A549 (cell line): ENCODE data around the gene UCHL5.

Experiments used
- EP300 ChIP-seq, 2 experiments: fragments of >200 bp; sonication (Bioruptor Twin); formaldehyde crosslinking; IDR thresholded peaks; 2 replicates in 1 of 2; 3 replicates in 1 of 2; pipeline ENCODE4 v1.6.1; 2016 to 2017
- MAZ ChIP-seq: fragments of 150-350 bp; IDR thresholded peaks from 2 replicates; pipeline ENCODE4 v1.6.1; 2014; ENCODE audit warnings: antibody characterized with exemption, low read depth, low read length, borderline replicate concordance
- POLR2A ChIP-seq: IDR thresholded peaks from 2 replicates; pipeline ENCODE4 v1.6.1; 2012; ENCODE audit warnings: mild to moderate bottlenecking, low read length
- RAD21 ChIP-seq, 2 experiments: fragments of >200 bp in 1 of 2; sonication (Bioruptor Twin) in 1 of 2; formaldehyde crosslinking in 1 of 2; IDR thresholded peaks in 1 of 2; conservative IDR thresholded peaks in 1 of 2; 2 replicates in 1 of 2; 3 replicates in 1 of 2; pipeline ENCODE4 v1.6.1; 2012 to 2018; ENCODE audit warnings: inconsistent platforms in 1 of 2
- ZFP36 ChIP-seq: fragments of 450-650 bp; IDR thresholded peaks from 2 replicates; pipeline ENCODE4 v1.6.1; 2014; ENCODE audit warnings: borderline replicate concordance; ENCODE audit not compliant: partially characterized antibody
- TF ChIP-seq, protein P1 (sequence below): fragments of >200 bp; sonication (Bioruptor Twin); formaldehyde crosslinking; IDR thresholded peaks from 3 replicates; pipeline ENCODE4 v1.5.1; 2016
- TF ChIP-seq, protein P2 (sequence below): fragments of 450-650 bp; IDR thresholded peaks from 2 replicates; pipeline ENCODE4 v1.6.1; 2014; ENCODE audit warnings: antibody characterized with exemption
- TF ChIP-seq, protein P3 (sequence below): fragments of 200-600 bp; sonication (generic); IDR thresholded peaks from 2 replicates; pipeline ENCODE4 v1.6.1; 2016; ENCODE audit warnings: antibody characterized with exemption, mild to moderate bottlenecking, moderate library complexity
- TF ChIP-seq, protein P4 (sequence below): fragments of >200 bp; sonication (Bioruptor Twin); formaldehyde crosslinking; IDR thresholded peaks from 3 replicates; pipeline ENCODE4 v1.6.1; 2016
- TF ChIP-seq, protein P5 (sequence below): IDR thresholded peaks from 2 replicates; pipeline ENCODE4 v1.6.1; 2012
- TF ChIP-seq, protein P6 (sequence below): fragments of 250-450 bp; sonication (Bioruptor Pico); IDR thresholded peaks from 2 replicates; pipeline ENCODE4 v1.5.0; 2020; ENCODE audit warnings: low read depth, mild to moderate bottlenecking, moderate library complexity

DNA sequence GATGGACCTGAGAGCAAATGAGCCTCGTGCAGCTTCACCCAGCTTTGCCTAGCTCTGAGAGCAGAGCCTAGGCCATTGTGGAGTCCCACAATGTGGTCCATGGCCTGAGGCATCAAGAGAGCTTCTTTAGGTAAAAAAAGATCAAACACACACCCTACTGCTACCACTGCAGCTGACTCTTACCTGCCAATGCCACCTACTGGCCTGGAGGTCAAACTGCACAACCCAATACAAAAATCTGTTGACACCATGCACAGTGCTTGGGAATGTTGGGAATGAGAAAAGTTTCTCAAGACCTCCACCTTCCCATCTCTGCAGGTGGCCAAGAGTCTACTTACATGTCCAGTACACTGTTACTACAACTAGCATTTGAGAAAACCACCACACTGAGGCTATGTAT is 60.6 kb downstream of the UCHL5 start:
- TF ChIP-seq, protein P1, sequence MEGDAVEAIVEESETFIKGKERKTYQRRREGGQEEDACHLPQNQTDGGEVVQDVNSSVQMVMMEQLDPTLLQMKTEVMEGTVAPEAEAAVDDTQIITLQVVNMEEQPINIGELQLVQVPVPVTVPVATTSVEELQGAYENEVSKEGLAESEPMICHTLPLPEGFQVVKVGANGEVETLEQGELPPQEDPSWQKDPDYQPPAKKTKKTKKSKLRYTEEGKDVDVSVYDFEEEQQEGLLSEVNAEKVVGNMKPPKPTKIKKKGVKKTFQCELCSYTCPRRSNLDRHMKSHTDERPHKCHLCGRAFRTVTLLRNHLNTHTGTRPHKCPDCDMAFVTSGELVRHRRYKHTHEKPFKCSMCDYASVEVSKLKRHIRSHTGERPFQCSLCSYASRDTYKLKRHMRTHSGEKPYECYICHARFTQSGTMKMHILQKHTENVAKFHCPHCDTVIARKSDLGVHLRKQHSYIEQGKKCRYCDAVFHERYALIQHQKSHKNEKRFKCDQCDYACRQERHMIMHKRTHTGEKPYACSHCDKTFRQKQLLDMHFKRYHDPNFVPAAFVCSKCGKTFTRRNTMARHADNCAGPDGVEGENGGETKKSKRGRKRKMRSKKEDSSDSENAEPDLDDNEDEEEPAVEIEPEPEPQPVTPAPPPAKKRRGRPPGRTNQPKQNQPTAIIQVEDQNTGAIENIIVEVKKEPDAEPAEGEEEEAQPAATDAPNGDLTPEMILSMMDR, result no peak
- TF ChIP-seq, protein P2, sequence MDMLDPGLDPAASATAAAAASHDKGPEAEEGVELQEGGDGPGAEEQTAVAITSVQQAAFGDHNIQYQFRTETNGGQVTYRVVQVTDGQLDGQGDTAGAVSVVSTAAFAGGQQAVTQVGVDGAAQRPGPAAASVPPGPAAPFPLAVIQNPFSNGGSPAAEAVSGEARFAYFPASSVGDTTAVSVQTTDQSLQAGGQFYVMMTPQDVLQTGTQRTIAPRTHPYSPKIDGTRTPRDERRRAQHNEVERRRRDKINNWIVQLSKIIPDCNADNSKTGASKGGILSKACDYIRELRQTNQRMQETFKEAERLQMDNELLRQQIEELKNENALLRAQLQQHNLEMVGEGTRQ, result no peak
- TF ChIP-seq POLR2A (no peak), MAZ (no peak), EP300 (IDR thresholded peaks at IDR 0.05) (no peak), RAD21 (conservative IDR thresholded peaks at IDR 0.05 in 1 of 2, IDR thresholded peaks at IDR 0.05 in 1 of 2) (0 out of 5 replicates have a peak, but pooled peaks of 1 of the 2 experiments have one; percentile 20), ZFP36 (no peak)
- TF ChIP-seq, protein P3, sequence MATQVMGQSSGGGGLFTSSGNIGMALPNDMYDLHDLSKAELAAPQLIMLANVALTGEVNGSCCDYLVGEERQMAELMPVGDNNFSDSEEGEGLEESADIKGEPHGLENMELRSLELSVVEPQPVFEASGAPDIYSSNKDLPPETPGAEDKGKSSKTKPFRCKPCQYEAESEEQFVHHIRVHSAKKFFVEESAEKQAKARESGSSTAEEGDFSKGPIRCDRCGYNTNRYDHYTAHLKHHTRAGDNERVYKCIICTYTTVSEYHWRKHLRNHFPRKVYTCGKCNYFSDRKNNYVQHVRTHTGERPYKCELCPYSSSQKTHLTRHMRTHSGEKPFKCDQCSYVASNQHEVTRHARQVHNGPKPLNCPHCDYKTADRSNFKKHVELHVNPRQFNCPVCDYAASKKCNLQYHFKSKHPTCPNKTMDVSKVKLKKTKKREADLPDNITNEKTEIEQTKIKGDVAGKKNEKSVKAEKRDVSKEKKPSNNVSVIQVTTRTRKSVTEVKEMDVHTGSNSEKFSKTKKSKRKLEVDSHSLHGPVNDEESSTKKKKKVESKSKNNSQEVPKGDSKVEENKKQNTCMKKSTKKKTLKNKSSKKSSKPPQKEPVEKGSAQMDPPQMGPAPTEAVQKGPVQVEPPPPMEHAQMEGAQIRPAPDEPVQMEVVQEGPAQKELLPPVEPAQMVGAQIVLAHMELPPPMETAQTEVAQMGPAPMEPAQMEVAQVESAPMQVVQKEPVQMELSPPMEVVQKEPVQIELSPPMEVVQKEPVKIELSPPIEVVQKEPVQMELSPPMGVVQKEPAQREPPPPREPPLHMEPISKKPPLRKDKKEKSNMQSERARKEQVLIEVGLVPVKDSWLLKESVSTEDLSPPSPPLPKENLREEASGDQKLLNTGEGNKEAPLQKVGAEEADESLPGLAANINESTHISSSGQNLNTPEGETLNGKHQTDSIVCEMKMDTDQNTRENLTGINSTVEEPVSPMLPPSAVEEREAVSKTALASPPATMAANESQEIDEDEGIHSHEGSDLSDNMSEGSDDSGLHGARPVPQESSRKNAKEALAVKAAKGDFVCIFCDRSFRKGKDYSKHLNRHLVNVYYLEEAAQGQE, result no peak
- TF ChIP-seq, protein P4, sequence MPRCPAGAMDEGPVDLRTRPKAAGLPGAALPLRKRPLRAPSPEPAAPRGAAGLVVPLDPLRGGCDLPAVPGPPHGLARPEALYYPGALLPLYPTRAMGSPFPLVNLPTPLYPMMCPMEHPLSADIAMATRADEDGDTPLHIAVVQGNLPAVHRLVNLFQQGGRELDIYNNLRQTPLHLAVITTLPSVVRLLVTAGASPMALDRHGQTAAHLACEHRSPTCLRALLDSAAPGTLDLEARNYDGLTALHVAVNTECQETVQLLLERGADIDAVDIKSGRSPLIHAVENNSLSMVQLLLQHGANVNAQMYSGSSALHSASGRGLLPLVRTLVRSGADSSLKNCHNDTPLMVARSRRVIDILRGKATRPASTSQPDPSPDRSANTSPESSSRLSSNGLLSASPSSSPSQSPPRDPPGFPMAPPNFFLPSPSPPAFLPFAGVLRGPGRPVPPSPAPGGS, result no peak
- TF ChIP-seq, protein P5, sequence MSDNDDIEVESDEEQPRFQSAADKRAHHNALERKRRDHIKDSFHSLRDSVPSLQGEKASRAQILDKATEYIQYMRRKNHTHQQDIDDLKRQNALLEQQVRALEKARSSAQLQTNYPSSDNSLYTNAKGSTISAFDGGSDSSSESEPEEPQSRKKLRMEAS, result no peak
- TF ChIP-seq, protein P6, sequence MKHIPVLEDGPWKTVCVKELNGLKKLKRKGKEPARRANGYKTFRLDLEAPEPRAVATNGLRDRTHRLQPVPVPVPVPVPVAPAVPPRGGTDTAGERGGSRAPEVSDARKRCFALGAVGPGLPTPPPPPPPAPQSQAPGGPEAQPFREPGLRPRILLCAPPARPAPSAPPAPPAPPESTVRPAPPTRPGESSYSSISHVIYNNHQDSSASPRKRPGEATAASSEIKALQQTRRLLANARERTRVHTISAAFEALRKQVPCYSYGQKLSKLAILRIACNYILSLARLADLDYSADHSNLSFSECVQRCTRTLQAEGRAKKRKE, result no peak
